TTC549 (cell line): ENCODE data around the gene KRTAP10-9.
"Not testable (repeated sequence)": the region's sequence is repeated elsewhere in the genome, so short reads cannot be mapped to it uniquely, and the experiment has no call there.

ENCODE experiments used
- FAIRE-seq: peaks from 2 replicates; lab custom pipeline; 2012; peaks lifted over from hg19 to GRCh38; lab: Jason Lieb, UNC

KRTAP10-9 gene

GRCh38 chr21:44615466-44615865 is 11.4 kb upstream of the KRTAP10-9 start:
- FAIRE-seq, result no peak

- no peak for FAIRE-seq
Measured at GRCh38 chr21:44615911-44616590, 10.8 kb upstream of the KRTAP10-9 start.

- FAIRE-seq, result no peak
Measured at GRCh38 chr21:44616591-44616926, 10.3 kb upstream of the KRTAP10-9 start.

GRCh38 chr21:44617071-44617501 is 9.8 kb upstream of the KRTAP10-9 start:
- FAIRE-seq, result no peak

- no peak for FAIRE-seq
Measured at GRCh38 chr21:44618504-44618903, 8.4 kb upstream of the KRTAP10-9 start.

- no peak for FAIRE-seq
Measured at GRCh38 chr21:44618909-44619308, 8.0 kb upstream of the KRTAP10-9 start.

- no peak for FAIRE-seq
Measured at GRCh38 chr21:44619886-44620285, 7.0 kb upstream of the KRTAP10-9 start.

GRCh38 chr21:44623575-44623974 is 3.3 kb upstream of the KRTAP10-9 start:
- no peak for FAIRE-seq

GRCh38 chr21:44625756-44626155 is 1.1 kb upstream of the KRTAP10-9 start:
- no peak for FAIRE-seq

- no peak for FAIRE-seq
Measured at GRCh38 chr21:44626262-44626661, 631 bp upstream of the KRTAP10-9 start.

- FAIRE-seq, result not testable (repeated sequence)
Measured at GRCh38 chr21:44627181-44627822, 409 bp downstream of the KRTAP10-9 start.

GRCh38 chr21:44627831-44628233 is 939 bp downstream of the KRTAP10-9 start:
- not testable (repeated sequence) for FAIRE-seq

- no peak for FAIRE-seq
Measured at GRCh38 chr21:44628707-44629391, 2.0 kb downstream of the KRTAP10-9 start.

GRCh38 chr21:44630440-44630839 is 3.5 kb downstream of the KRTAP10-9 start:
- FAIRE-seq, result no peak

GRCh38 chr21:44632067-44632466 is 5.2 kb downstream of the KRTAP10-9 start:
- no peak for FAIRE-seq

- no peak for FAIRE-seq
Measured at GRCh38 chr21:44636209-44637017, 9.5 kb downstream of the KRTAP10-9 start.

GRCh38 chr21:44637018-44637850 is 10.3 kb downstream of the KRTAP10-9 start, which contains the start of gene KRTAP10-10:
Gene KRTAP10-10 (plus strand): TSS chr21:44637356. CDS start chr21:44637418, 62 bp downstream.
- FAIRE-seq, result no peak

- not testable (repeated sequence) for FAIRE-seq
Measured at GRCh38 chr21:44637851-44638348, 11.0 kb downstream of the KRTAP10-9 start.

- FAIRE-seq, result not testable (repeated sequence)
Measured at GRCh38 chr21:44638506-44639330, 11.8 kb downstream of the KRTAP10-9 start.

GRCh38 chr21:44639331-44639655 is 12.4 kb downstream of the KRTAP10-9 start:
- FAIRE-seq, result no peak

- no peak for FAIRE-seq
Measured at GRCh38 chr21:44640761-44641160, 13.9 kb downstream of the KRTAP10-9 start.
